Measurements from ENCODE around the gene SSTR4.

Gene SSTR4

GRCh38 chr20:23047001-23047737 is 12.1 kb downstream of the SSTR4 start:
- H3K4me3 Mint-ChIP-seq = no peak overlapping the region
- H3K27me3 Mint-ChIP-seq = peaks cover 84% of the 10 kb centered on the region
- no peak overlapping the region for H3K27ac Mint-ChIP-seq
- ATAC-seq = no peak
- no peaks in the 10 kb centered on the region for H3K9me3 Mint-ChIP-seq
- no peak for DNase-seq
- H3K4me1 Mint-ChIP-seq = peaks cover 7% of the 10 kb centered on the region

DNA sequence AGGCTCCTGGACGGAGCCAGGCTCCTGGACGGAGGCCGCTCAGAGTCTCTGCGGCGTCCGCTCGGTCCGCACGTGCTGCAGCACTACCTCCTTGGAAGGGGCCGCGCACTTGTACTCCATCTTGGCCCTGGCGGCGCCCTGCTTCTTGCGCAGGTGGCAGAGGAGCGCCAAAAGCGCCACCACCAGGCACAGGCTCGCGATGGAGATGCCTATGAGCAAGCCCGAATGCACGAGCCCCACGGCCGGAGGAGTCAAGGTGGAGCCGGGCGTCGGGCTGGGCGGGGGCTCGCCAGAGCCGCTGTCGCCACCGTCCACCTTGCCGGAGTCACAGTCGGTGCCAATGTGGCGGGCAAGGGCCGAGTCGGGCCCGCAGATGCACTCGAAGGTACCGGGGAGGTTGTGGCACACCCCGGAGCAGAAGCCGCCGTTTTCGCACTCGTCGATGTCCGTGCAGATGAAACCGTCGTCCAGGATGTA is 12.7 kb downstream of the SSTR4 start:
- ATAC-seq (no peak), DNase-seq (no peak)
- Mint-ChIP-seq H3K27me3 (peaks cover 86% of the 10 kb centered on the region), H3K9me3 (no peaks in the 10 kb centered on the region), H3K4me1 (peaks cover 7% of the 10 kb centered on the region), H3K4me3 (no peak overlapping the region), H3K27ac (no peak overlapping the region)

GRCh38 chr20:23048283-23049200 is 13.4 kb downstream of the SSTR4 start:
- peak; percentile 58 for ATAC-seq
- peaks cover 7% of the 10 kb centered on the region for H3K4me1 Mint-ChIP-seq

GRCh38 chr20:23049201-23050075 is 14.3 kb downstream of the SSTR4 start, which contains the start of gene THBD:
Gene THBD (minus strand): TSS chr20:23049672. CDS start chr20:23049504, 168 bp downstream.
- DNase-seq (peak in 1 of 2 donors; percentile 7), ATAC-seq (no peak)
- Mint-ChIP-seq H3K9me3 (no peaks in the 10 kb centered on the region), H3K27me3 (peaks cover 85% of the 10 kb centered on the region), H3K4me1 (peaks cover 7% of the 10 kb centered on the region), H3K4me3 (peak within 1 kb of the TSS in 1 of 2 donors; percentile 43), H3K27ac (no peak within 1 kb of the TSS)

More at GRCh38 chr20:23048283-23049200, 13.4 kb downstream of the SSTR4 start:
- peak; percentile 13 to 24 for DNase-seq
- Mint-ChIP-seq H3K27me3 (peaks cover 90% of the 10 kb centered on the region), H3K9me3 (no peaks in the 10 kb centered on the region), H3K27ac (no peak overlapping the region), H3K4me3 (peak overlapping the region in 1 of 2 donors; percentile 43)

- H3K27ac Mint-ChIP-seq = no peak overlapping the region
Observed at GRCh38 chr20:23050076-23050838, 15.1 kb downstream of the SSTR4 start.

GRCh38 chr20:23050847-23051627 is 15.9 kb downstream of the SSTR4 start:
- Mint-ChIP-seq H3K4me3 (peak overlapping the region in 1 of 2 donors; percentile 12), H3K27ac (no peak overlapping the region), H3K9me3 (no peaks in the 10 kb centered on the region), H3K4me1 (peaks cover 7% of the 10 kb centered on the region), H3K27me3 (peaks cover 74% of the 10 kb centered on the region)
- DNase-seq (peak; percentile 18 to 20), ATAC-seq (no peak)

More at GRCh38 chr20:23050076-23050838, 15.1 kb downstream of the SSTR4 start:
- peaks cover 7% of the 10 kb centered on the region for H3K4me1 Mint-ChIP-seq
- H3K4me3 Mint-ChIP-seq = peak overlapping the region in 1 of 2 donors; percentile 26
- no peaks in the 10 kb centered on the region for H3K9me3 Mint-ChIP-seq
- no peak for DNase-seq
- ATAC-seq = no peak
- H3K27me3 Mint-ChIP-seq = peaks cover 78% of the 10 kb centered on the region

- Mint-ChIP-seq H3K4me3 (no peak overlapping the region), H3K4me1 (peaks cover 7% of the 10 kb centered on the region), H3K9me3 (no peaks in the 10 kb centered on the region), H3K27me3 (peaks cover 60% of the 10 kb centered on the region), H3K27ac (no peak overlapping the region)
- DNase-seq = no peak
- no peak for ATAC-seq
Observed at GRCh38 chr20:23052904-23053303, 17.8 kb downstream of the SSTR4 start.

DNA sequence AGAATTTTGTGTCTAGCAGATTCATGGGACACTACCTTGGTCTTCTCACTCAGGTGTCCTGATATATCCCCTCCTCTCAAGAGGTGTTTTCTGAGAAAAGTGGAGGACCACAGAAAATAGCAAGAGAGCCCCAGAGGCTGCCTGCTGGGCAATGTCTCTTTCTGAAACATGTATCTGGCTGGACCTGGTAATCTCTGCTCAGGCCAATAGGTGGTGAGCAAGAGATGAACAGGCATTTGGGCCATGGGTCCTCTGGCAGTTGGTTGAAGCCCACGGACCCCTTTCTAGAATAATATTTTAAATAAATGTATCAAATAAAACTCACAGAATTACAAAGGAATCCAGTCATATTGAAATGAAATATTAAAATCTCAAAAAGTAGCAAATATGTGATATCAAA is 23.1 kb downstream of the SSTR4 start:
- H3K4me3 Mint-ChIP-seq = no peak overlapping the region
- H3K9me3 Mint-ChIP-seq = no peaks in the 10 kb centered on the region
- ATAC-seq (no peak), DNase-seq (no peak)
- no peak overlapping the region for H3K27ac Mint-ChIP-seq
- peaks cover 6% of the 10 kb centered on the region for H3K27me3 Mint-ChIP-seq
- no peaks in the 10 kb centered on the region for H3K4me1 Mint-ChIP-seq

- H3K9me3 Mint-ChIP-seq = no peaks in the 10 kb centered on the region
- no peak overlapping the region for H3K27ac Mint-ChIP-seq
- H3K4me1 Mint-ChIP-seq = no peaks in the 10 kb centered on the region
- H3K27me3 Mint-ChIP-seq = no peaks in the 10 kb centered on the region
- ATAC-seq = no peak
- H3K4me3 Mint-ChIP-seq = no peak overlapping the region
- no peak for DNase-seq
Observed at GRCh38 chr20:23059001-23059400, 23.9 kb downstream of the SSTR4 start.

DNA sequence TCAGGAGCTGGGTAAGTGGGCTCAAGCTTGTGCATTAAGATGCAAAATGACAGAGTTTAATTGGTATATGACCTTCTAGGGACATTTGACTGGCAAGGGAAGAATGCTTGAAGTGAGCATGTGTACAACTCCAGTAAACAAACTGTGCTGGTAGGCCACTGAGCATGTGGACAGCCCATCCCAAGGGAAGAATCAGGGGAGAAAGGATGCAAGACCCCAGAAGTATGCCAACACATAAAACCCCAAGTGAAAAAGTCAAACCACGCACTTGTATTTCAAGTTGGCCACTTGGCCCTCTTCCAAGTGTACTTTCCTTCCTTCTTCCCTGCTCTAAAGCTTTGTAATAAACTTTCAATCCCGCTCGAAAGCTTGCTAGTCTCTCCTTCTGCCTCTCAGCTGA is 24.7 kb downstream of the SSTR4 start:
- ATAC-seq = no peak
- Mint-ChIP-seq H3K9me3 (no peaks in the 10 kb centered on the region), H3K4me3 (no peak overlapping the region), H3K4me1 (no peaks in the 10 kb centered on the region), H3K27ac (no peak overlapping the region), H3K27me3 (no peaks in the 10 kb centered on the region)
- no peak for DNase-seq

DNA sequence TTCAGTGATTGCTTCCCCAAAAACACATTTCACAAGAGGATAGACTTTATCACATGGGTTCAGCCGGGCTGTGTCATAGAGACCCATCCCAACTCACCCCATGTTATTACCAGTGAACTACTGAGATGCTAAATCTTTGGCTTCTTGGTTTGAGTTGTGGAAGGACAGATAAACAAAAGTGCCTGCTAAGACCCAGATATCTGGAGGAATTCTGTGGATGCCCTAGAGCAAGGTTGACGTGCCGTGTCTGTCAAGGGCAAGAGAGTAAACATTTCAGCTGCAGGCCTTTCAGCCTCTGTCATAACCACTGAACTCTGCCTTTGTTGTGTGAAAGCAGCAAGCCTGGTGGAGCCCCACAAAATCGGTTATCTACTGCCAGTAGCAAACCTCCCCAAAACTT is 25.5 kb downstream of the SSTR4 start:
- Mint-ChIP-seq H3K27me3 (no peaks in the 10 kb centered on the region), H3K4me1 (no peaks in the 10 kb centered on the region), H3K4me3 (no peak overlapping the region), H3K9me3 (no peaks in the 10 kb centered on the region), H3K27ac (no peak overlapping the region)
- ATAC-seq (no peak), DNase-seq (no peak)

GRCh38 chr20:23061262-23061661 is 26.1 kb downstream of the SSTR4 start:
- Mint-ChIP-seq H3K27me3 (no peaks in the 10 kb centered on the region), H3K27ac (peak overlapping the region in 1 of 2 donors; percentile 48), H3K4me1 (no peaks in the 10 kb centered on the region), H3K4me3 (no peak overlapping the region), H3K9me3 (no peaks in the 10 kb centered on the region)
- DNase-seq = no peak
- no peak for ATAC-seq

DNA sequence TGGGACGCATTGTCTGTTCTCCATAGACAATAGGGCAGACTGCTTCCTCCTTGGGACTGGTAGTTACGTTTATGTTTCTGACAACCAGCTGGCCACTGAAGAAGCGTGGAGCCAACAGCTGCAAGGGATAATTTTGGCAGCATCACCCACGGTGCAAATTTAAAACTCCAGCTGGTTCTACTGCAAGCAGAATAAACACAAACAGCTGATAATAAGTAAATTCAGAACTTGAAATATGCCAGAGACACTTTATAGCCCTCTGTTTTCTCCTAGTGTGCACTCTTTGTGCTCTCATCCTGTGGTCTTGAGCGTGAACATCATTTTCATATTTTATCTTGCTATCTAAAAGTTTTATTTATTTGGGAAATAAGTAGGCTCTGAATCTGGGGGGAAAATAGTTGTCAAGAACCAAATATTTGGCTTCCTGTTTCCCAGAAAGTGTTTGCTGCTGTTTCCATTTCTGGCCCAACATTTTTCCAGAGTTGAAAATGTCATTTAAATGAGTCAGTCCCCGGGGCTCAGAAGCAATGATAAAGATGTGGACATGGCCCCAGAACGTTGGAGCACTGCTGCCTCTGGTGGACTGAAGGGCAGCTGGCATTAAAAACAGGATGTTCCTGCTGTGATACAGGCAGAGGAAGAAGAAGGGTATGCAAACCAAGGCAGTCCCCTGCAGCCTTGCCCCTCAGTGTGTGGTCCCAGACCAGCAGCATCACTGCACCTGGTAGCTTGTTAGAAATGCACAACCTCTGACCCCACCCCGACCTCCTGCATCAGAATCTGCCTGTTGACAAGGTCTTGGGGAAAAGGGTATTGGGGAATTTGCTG is 26.8 kb downstream of the SSTR4 start:
- ATAC-seq (no peak), DNase-seq (no peak)
- Mint-ChIP-seq H3K4me1 (no peaks in the 10 kb centered on the region), H3K27ac (no peak overlapping the region), H3K27me3 (no peaks in the 10 kb centered on the region), H3K4me3 (no peak overlapping the region), H3K9me3 (no peaks in the 10 kb centered on the region)
